Superior temporal gyrus (tissue), 1 donor: Measurements from ENCODE around the gene BCAS3.
"Not testable (repeated sequence)": the region's sequence is repeated elsewhere in the genome, so short reads cannot be mapped to it uniquely, and the experiment has no call there.

Experiments
- DNase-seq: peaks from one replicate; pipeline ENCODE4 v3.0.0-alpha.2; 2016; ENCODE audit errors: extremely low spot score

Gene BCAS3

GRCh38 chr17:61002316-61002736 is 324.7 kb downstream of the BCAS3 start:
- peak; percentile 67 for DNase-seq

- DNase-seq: no peak
Observed at GRCh38 chr17:61005358-61005757, 327.7 kb downstream of the BCAS3 start.

- DNase-seq: not testable (repeated sequence)
Observed at GRCh38 chr17:61005958-61006357, 328.3 kb downstream of the BCAS3 start.

- DNase-seq: no peak
Observed at GRCh38 chr17:61007980-61008379, 330.3 kb downstream of the BCAS3 start.

- DNase-seq: peak; percentile 28
Observed at GRCh38 chr17:61009663-61010062, 332.0 kb downstream of the BCAS3 start.

- no peak for DNase-seq
Observed at GRCh38 chr17:61010661-61011170, 333.1 kb downstream of the BCAS3 start.

- no peak for DNase-seq
Observed at GRCh38 chr17:61011251-61011650, 333.6 kb downstream of the BCAS3 start.

- no peak for DNase-seq
Observed at GRCh38 chr17:61015966-61016365, 338.3 kb downstream of the BCAS3 start.

- DNase-seq: no peak
Observed at GRCh38 chr17:61017317-61018006, 339.8 kb downstream of the BCAS3 start.

GRCh38 chr17:61018938-61019337 is 341.3 kb downstream of the BCAS3 start:
- DNase-seq: no peak

- DNase-seq: no peak
Observed at GRCh38 chr17:61023996-61024395, 346.3 kb downstream of the BCAS3 start.

GRCh38 chr17:61026818-61027217 is 349.2 kb downstream of the BCAS3 start:
- no peak for DNase-seq

GRCh38 chr17:61029181-61029580 is 351.5 kb downstream of the BCAS3 start:
- no peak for DNase-seq

- no peak for DNase-seq
Observed at GRCh38 chr17:61040666-61041065, 363.0 kb downstream of the BCAS3 start.

- DNase-seq: not testable (repeated sequence)
Observed at GRCh38 chr17:61042348-61042747, 364.7 kb downstream of the BCAS3 start.

- no peak for DNase-seq
Observed at GRCh38 chr17:61047515-61047914, 369.9 kb downstream of the BCAS3 start.

GRCh38 chr17:61048376-61049106 is 370.9 kb downstream of the BCAS3 start:
- no peak for DNase-seq

GRCh38 chr17:61053469-61053868 is 375.8 kb downstream of the BCAS3 start:
- DNase-seq: no peak

GRCh38 chr17:61054436-61054835 is 376.8 kb downstream of the BCAS3 start:
- no peak for DNase-seq

- DNase-seq: no peak
Observed at GRCh38 chr17:61057257-61057656, 379.6 kb downstream of the BCAS3 start.

- no peak for DNase-seq
Observed at GRCh38 chr17:61058066-61058465, 380.4 kb downstream of the BCAS3 start.

- no peak for DNase-seq
Observed at GRCh38 chr17:61063528-61063927, 385.9 kb downstream of the BCAS3 start.
